Osteocyte (in vitro differentiated cells): ENCODE data around the gene PAFAH2. TPM values are rescaled to one million over a fixed set of nuclear protein-coding genes. Genes with fewer than 3 reads are reported as not detected.

Source experiments
- DNase-seq: peaks from one replicate; pipeline ENCODE4 v3.0.0; 2021; ENCODE audit warnings: mixed read lengths; ENCODE audit not compliant: unreplicated experiment; ENCODE audit errors: extremely low spot score
- H3K27ac Mint-ChIP-seq: one replicate; pipeline ENCODE4 v1.8.0; 2021; ENCODE audit warnings: mild to moderate bottlenecking, mixed read lengths; ENCODE audit not compliant: unreplicated experiment
- H3K27me3 Mint-ChIP-seq: one replicate; pipeline ENCODE4 v1.8.0; 2021; ENCODE audit warnings: mixed read lengths; ENCODE audit not compliant: unreplicated experiment
- H3K36me3 Mint-ChIP-seq: one replicate; pipeline ENCODE4 v1.8.0; 2021; ENCODE audit warnings: mixed read lengths; ENCODE audit not compliant: unreplicated experiment
- H3K4me1 Mint-ChIP-seq: one replicate; pipeline ENCODE4 v1.8.0; 2021; ENCODE audit warnings: mixed read lengths; ENCODE audit not compliant: unreplicated experiment
- H3K4me3 Mint-ChIP-seq: one replicate; pipeline ENCODE4 v1.8.0; 2021; ENCODE audit warnings: mild to moderate bottlenecking, moderate library complexity, mixed read lengths; ENCODE audit not compliant: unreplicated experiment
- H3K9me3 Mint-ChIP-seq: one replicate; pipeline ENCODE4 v1.8.0; 2021; ENCODE audit warnings: mixed read lengths; ENCODE audit not compliant: unreplicated experiment
- CTCF ChIP-seq: fragments of 200-600 bp; sonication (generic); IDR thresholded peaks from 2 replicates; pipeline ENCODE4 v1.5.0; 2021; ENCODE audit warnings: antibody characterized with exemption, mild to moderate bottlenecking, moderate library complexity
- total RNA-seq: library from RNA; stranded (reverse); gene quantifications from 2 replicates; pipeline ENCODE4 v1.2.1, GENCODE V29; 2021

The PAFAH2 gene
- total RNA-seq, 1 donor from 2014 or later, result 10.4 TPM

DNA sequence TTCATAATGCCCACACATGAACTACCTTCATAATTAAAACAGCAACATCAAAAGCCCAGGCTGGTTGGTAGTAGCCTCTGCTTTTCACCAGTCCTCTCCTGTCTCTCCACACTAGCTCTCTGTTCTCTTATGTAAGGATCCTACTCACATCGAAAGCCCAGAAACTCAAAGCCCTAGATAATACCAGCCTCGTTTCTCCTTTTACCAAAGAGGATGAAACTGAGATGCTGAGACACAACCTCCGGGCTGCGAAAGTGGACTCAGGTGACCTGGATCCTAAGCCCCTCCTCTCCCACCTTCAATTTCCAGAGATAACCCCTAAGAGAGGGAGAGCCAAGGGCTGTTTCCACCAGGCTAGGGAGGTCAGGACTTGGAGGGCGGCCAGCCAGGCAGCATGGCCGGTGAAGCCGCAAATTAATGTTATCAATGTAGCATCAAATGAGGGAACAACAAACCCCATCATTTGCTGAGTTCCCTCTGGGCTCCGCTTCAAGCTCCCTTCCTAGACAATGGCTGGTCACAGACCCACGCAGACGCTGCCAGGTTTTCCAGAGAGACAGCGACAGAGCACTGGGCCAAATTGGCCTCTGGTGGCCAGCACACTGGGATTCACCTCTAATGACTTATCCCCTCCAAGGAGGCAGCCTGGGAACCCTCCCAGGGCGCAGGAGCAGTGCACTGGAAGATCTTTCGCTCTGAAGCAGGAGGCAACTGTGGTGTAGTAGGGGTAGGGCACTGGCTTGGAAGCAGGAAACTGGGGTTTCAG, 70.9 kb downstream of the PAFAH2 start:
- Mint-ChIP-seq H3K4me1 (peaks cover 16% of the 10 kb centered on the region), H3K36me3 (no peaks in the 10 kb centered on the region), H3K9me3 (no peaks in the 10 kb centered on the region), H3K27ac (no peak overlapping the region), H3K4me3 (no peak overlapping the region), H3K27me3 (peaks cover 5% of the 10 kb centered on the region)
- TF ChIP-seq CTCF, result no peak
- no peak for DNase-seq

DNA sequence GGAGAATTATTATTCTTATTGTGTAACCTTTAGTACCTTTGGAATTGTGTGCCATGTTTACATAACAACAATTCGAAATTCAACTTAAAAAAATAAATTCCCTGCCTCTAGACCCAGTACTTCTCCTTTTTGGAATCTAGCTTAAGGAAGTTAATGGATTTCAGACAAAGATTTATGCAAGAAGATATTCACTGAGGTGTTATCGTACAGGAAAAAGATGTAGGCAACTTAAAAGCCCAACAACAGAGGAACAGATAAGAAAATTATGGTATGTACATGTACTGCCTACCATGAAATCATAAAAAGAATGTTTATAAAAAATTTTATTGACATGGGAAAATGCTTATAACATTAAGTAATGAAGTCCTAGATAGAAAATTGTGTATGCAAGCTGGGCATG, 73.4 kb downstream of the PAFAH2 start:
- no peak overlapping the region for H3K27ac Mint-ChIP-seq
- no peak for DNase-seq
- H3K4me3 Mint-ChIP-seq, result no peak overlapping the region
- H3K9me3 Mint-ChIP-seq, result no peaks in the 10 kb centered on the region
- H3K4me1 Mint-ChIP-seq, result peaks cover 17% of the 10 kb centered on the region
- no peaks in the 10 kb centered on the region for H3K27me3 Mint-ChIP-seq
- no peaks in the 10 kb centered on the region for H3K36me3 Mint-ChIP-seq
- TF ChIP-seq CTCF, result no peak

- Mint-ChIP-seq H3K9me3 (no peaks in the 10 kb centered on the region), H3K27ac (peak overlapping the region; percentile 60), H3K4me3 (peak overlapping the region; percentile 74), H3K36me3 (no peaks in the 10 kb centered on the region), H3K4me1 (peaks cover 17% of the 10 kb centered on the region), H3K27me3 (no peaks in the 10 kb centered on the region)
- TF ChIP-seq CTCF, result no peak
- no peak for DNase-seq
These were observed 74.8 kb downstream of the PAFAH2 start for GRCh38 chr1:25922971-25923552.

GRCh38 chr1:25922056-25922970, 75.5 kb downstream of the PAFAH2 start:
- TF ChIP-seq CTCF, result no peak
- DNase-seq, result no peak
- Mint-ChIP-seq H3K9me3 (no peaks in the 10 kb centered on the region), H3K4me3 (peak overlapping the region; percentile 74), H3K4me1 (peaks cover 17% of the 10 kb centered on the region), H3K27ac (peak overlapping the region; percentile 80), H3K36me3 (no peaks in the 10 kb centered on the region), H3K27me3 (no peaks in the 10 kb centered on the region)
